Measurements from ENCODE around the gene UCHL5. TPM values are rescaled to one million over a fixed set of nuclear protein-coding genes. Genes with fewer than 3 reads are reported as not detected.

Gene UCHL5
- total RNA-seq = 32.3 and 36.4 TPM in 2 replicates

DNA sequence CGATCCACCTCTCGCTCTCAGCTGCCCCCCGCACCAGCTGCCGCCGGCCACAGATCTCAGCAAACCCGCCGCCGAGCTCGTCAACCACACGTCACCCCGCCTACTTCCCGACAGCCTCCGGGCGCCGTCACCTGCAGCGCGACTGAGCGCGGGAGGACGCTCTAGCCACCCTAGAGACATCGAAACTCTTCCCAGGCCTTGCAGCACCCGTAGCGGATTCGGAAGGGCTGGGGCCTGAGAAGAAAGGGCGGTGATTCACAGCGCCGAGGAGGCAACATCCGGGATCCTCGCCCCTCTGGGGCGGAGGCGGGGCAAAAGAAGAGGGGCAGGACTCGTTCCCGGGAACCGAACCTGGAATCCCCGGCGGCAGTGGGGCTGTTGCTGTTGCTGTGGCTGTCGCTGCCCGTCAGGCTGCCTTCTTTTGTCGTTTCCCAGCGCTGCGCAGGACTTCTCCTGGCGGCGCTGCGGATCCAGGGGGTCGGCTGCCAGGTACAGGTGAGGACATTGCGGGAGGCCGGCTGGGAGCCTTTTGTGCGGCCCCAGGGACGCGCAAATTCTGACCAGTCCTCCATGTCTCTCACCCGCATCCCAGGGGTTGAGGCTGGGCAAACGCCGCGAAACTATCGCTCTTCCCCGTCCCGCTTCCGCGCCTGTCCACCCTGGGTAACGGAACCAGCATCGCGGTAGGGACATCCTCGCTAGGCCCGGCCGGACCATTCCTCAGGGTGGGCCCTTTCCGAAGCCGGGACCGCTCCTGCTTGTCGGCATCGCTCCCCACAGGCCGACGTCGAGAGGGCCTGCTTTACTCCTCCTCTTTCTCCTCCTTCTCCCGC, at the start of gene UCHL5, which contains the start of gene RO60:
Gene UCHL5, minus strand, starts transcription at position 79 of the 833 bp plus-strand sequence. CDS start 100 bp downstream, outside the sequence.
Gene RO60, plus strand, starts transcription at position 331 of the 833 bp plus-strand sequence. CDS start 9,443 bp downstream, outside the sequence.
- peak within 1 kb of the TSS; percentile 99 for H3K27ac Mint-ChIP-seq
- peaks cover 54% of the 10 kb centered on the region for H3K4me1 Mint-ChIP-seq
- H3K36me3 Mint-ChIP-seq (ENCODE audit: low read depth) = peaks cover 24% of the 10 kb centered on the region
- peaks cover 5% of the 10 kb centered on the region for H3K9me3 Mint-ChIP-seq
- ATAC-seq (ENCODE audit: low read depth) (peak; percentile 94), DNase-seq (peak; percentile 85)
- intact Hi-C loops (cut with micrococcal nuclease) = loop anchor here (1.0 to 10.0 kb wide), 9 partner anchors 11 to 1229 kb away; partner anchors contain the start of genes CDC73, GLRX2 and RGS1
- TF ChIP-seq, protein P1, sequence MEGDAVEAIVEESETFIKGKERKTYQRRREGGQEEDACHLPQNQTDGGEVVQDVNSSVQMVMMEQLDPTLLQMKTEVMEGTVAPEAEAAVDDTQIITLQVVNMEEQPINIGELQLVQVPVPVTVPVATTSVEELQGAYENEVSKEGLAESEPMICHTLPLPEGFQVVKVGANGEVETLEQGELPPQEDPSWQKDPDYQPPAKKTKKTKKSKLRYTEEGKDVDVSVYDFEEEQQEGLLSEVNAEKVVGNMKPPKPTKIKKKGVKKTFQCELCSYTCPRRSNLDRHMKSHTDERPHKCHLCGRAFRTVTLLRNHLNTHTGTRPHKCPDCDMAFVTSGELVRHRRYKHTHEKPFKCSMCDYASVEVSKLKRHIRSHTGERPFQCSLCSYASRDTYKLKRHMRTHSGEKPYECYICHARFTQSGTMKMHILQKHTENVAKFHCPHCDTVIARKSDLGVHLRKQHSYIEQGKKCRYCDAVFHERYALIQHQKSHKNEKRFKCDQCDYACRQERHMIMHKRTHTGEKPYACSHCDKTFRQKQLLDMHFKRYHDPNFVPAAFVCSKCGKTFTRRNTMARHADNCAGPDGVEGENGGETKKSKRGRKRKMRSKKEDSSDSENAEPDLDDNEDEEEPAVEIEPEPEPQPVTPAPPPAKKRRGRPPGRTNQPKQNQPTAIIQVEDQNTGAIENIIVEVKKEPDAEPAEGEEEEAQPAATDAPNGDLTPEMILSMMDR (IDR thresholded peaks at IDR 0.05) = no peak
- ChIA-PET POLR2A (interaction anchor here (0.6 to 2.9 kb wide), 11 partner anchors 8 to 450 kb away, joined by 3 to 50 read pairs (median 4); partner anchors contain the start of genes CDC73, GLRX2 and RGS2), CTCF (interaction anchor here (0.8 to 1.8 kb wide), 7 partner anchors 11 to 582 kb away, joined by 3 to 8 read pairs (median 5); partner anchors contain the start of gene CDC73)
- no peaks in the 10 kb centered on the region for H3K27me3 Mint-ChIP-seq
- peak within 1 kb of the TSS; percentile 100 for H3K4me3 Mint-ChIP-seq

DNA sequence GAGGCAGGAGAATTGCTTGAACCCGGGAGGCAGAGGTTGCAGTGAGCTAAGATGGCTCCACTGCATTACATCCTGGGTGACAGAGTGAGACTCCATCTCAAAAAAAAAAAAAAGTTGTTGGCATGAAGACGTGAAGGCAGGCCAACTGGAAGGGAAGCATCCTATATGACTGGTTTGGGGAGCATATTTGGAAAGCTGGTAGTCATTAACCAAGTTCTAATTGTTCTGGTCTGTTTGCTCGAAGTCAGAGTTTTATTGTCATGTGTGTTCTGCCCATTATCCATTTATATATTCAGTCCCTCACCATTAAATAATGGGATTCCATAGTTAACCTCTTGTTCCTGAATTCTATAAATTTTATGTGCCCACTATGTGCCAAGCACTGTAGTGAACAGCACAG, 49.3 kb upstream of the UCHL5 start:
- Mint-ChIP-seq H3K36me3 (ENCODE audit: low read depth) (peaks cover 2% of the 10 kb centered on the region), H3K9me3 (no peaks in the 10 kb centered on the region), H3K27me3 (no peaks in the 10 kb centered on the region), H3K27ac (no peak overlapping the region), H3K4me1 (peaks cover 16% of the 10 kb centered on the region), H3K4me3 (no peak overlapping the region)
- ChIA-PET CTCF (interaction anchor here (1.2 kb wide), 1 partner anchor 9 kb away, joined by 3 read pairs; no protein-coding TSS in a partner anchor), POLR2A (interaction anchor here (5.1 kb wide), 1 partner anchor 13 kb away, joined by 42 read pairs; the partner anchor contains the start of gene CDC73)
- intact Hi-C loops (cut with micrococcal nuclease) = no loop called here
- no peak for ATAC-seq (ENCODE audit: low read depth)
- TF ChIP-seq, protein P1 (IDR thresholded peaks at IDR 0.05) = no peak
- no peak for DNase-seq

GRCh38 chr1:193105821-193106177, 46.6 kb upstream of the UCHL5 start:
- Mint-ChIP-seq H3K36me3 (ENCODE audit: low read depth) (peaks cover 4% of the 10 kb centered on the region), H3K9me3 (no peaks in the 10 kb centered on the region), H3K4me1 (peaks cover 18% of the 10 kb centered on the region), H3K4me3 (peak overlapping the region; percentile 93), H3K27me3 (no peaks in the 10 kb centered on the region), H3K27ac (peak overlapping the region; percentile 32)
- TF ChIP-seq, protein P1 (IDR thresholded peaks at IDR 0.05) = no peak
- POLR2A ChIA-PET = interaction anchor here (0.8 to 5.1 kb wide), 3 partner anchors 16 to 47 kb away, joined by 3 to 42 read pairs (median 22); partner anchors contain the start of genes CDC73, RO60 and UCHL5
- DNase-seq (no peak), ATAC-seq (ENCODE audit: low read depth) (no peak)
- CTCF ChIA-PET = interaction anchor here (1.0 kb wide), 1 partner anchor 87 kb away, joined by 3 read pairs; no protein-coding TSS in a partner anchor
- intact Hi-C loops (cut with micrococcal nuclease) = loop anchor here (1.0 kb wide), 3 partner anchors 17 to 296 kb away; partner anchors contain the start of genes CDC73, RGS2, RO60 and UCHL5

DNA sequence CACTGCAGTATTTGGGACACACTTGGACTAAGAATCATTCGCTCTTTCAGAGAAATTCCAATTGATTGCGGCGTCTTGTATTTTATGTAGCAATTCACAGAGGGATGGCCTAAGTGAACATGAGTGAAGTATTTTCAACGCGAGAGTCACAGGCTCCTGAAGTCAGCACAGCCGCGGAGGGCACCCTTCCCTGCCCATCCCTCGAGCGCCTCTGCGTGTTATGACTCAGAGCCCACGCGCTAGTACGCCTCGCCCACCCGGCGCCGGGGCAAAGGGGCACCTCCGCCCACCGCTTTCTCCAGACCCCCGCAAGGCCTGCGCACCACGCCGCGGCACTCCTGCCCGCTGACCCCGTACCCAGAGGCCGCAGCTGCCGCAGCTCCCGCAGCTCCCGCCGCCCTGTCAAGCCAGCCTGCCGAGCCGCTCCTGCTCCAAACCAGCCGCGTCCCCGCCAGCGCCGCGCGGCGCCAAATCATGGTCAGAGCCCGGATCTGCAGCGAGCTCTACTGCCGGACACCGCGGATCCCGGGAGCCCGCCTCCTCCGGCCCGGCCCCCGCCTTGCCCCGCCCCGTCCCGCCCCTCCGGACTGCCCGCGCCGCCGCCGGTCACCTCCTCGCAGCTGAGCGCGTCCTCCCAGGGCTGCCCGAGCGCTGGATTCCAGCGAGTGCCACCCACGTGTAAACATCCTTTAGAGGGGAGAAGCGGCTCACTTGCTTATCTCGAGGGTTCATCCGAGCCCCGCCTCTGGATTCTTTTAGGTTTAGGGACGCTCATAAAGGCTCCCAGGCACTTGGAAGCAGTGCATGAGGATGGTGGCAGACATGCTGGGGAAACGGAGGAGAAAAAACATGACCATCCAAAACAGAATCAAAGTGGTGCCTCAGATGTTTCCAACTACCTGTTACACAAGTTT, 46.0 kb upstream of the UCHL5 start, which contains the start of gene GLRX2:
Gene GLRX2, minus strand, starts transcription at position 508 of the 914 bp plus-strand sequence. Its CDS starts 32 bp downstream, at position 476.
- Mint-ChIP-seq H3K27me3 (no peaks in the 10 kb centered on the region), H3K9me3 (no peaks in the 10 kb centered on the region), H3K36me3 (ENCODE audit: low read depth) (peaks cover 10% of the 10 kb centered on the region), H3K4me1 (peaks cover 18% of the 10 kb centered on the region), H3K4me3 (peak within 1 kb of the TSS; percentile 93), H3K27ac (peak within 1 kb of the TSS; percentile 76)
- intact Hi-C loops (cut with micrococcal nuclease) = loop anchor here (1.0 kb wide), 3 partner anchors 17 to 296 kb away; partner anchors contain the start of genes CDC73, RGS2, RO60 and UCHL5
- TF ChIP-seq, protein P1 (IDR thresholded peaks at IDR 0.05) = no peak
- POLR2A ChIA-PET = interaction anchor here (0.8 to 5.1 kb wide), 3 partner anchors 16 to 46 kb away, joined by 3 to 42 read pairs (median 22); partner anchors contain the start of genes CDC73, RO60 and UCHL5
- DNase-seq = peak; percentile 50
- CTCF ChIA-PET = interaction anchor here (1.0 to 2.0 kb wide), 4 partner anchors 16 to 86 kb away, joined by 3 to 4 read pairs (median 4); partner anchors contain the start of gene CDC73
- ATAC-seq (ENCODE audit: low read depth) = peak; percentile 85

All from activated B cell treated with CpG ODN at 0.5 μM for 24 hours (primary cell).